Fibroblast of villous mesenchyme (primary cell): ENCODE measurements around the gene DSTYK. TPM values are rescaled to one million over a fixed set of nuclear protein-coding genes. Genes with fewer than 3 reads are reported as not detected.

Source experiments
- DNase-seq: peaks from one replicate; pipeline ENCODE4 v3.0.0-alpha.2; 2010; ENCODE audit warnings: low read depth
- H3K4me3 ChIP-seq: 2 replicates; pipeline ENCODE4 v1.5.1; 2011; ENCODE audit warnings: low read depth, mild to moderate bottlenecking, low read length
- total RNA-seq: library from RNA; depleted of rRNA; stranded (reverse); fragments of >200 nt; gene quantifications from 2 replicates; pipeline ENCODE4 v1.2.3, GENCODE V29; 2012
- TF ChIP-seq, protein P1 (sequence below): IDR thresholded peaks from 2 replicates; pipeline ENCODE4 v1.5.1; 2012; ENCODE audit warnings: low read depth, mild to moderate bottlenecking, low read length; ENCODE audit not compliant: insufficient read depth

DSTYK gene
- total RNA-seq, 1 donor: 22.0 TPM

GRCh38 chr1:205240569-205240968, 29.1 kb upstream of the DSTYK start:
- no peak overlapping the region for H3K4me3 ChIP-seq
- DNase-seq: no peak
- TF ChIP-seq, protein P1, sequence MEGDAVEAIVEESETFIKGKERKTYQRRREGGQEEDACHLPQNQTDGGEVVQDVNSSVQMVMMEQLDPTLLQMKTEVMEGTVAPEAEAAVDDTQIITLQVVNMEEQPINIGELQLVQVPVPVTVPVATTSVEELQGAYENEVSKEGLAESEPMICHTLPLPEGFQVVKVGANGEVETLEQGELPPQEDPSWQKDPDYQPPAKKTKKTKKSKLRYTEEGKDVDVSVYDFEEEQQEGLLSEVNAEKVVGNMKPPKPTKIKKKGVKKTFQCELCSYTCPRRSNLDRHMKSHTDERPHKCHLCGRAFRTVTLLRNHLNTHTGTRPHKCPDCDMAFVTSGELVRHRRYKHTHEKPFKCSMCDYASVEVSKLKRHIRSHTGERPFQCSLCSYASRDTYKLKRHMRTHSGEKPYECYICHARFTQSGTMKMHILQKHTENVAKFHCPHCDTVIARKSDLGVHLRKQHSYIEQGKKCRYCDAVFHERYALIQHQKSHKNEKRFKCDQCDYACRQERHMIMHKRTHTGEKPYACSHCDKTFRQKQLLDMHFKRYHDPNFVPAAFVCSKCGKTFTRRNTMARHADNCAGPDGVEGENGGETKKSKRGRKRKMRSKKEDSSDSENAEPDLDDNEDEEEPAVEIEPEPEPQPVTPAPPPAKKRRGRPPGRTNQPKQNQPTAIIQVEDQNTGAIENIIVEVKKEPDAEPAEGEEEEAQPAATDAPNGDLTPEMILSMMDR: no peak

DNA sequence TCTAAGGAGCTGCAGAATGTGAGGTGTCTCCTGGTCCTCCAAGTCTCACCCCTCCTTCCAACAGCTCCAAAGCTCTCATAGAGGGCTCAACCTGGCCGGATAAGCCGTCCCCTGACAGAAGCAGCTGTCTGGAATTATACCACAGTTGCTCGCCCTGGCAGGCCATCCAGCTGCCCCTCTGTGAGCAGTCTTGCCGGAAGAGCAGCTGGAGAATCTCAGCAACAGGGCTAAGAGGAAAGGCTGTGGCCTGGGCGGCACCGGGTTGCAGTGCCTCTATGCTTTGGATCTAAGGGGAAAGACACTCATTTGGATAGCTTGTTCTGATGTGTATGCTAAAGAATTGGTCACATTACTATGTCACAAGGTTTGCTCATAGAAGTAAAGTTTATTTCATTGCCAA, 28.6 kb upstream of the DSTYK start:
- DNase-seq: peak; percentile 56
- H3K4me3 ChIP-seq: no peak overlapping the region
- TF ChIP-seq, protein P1: no peak

DNA sequence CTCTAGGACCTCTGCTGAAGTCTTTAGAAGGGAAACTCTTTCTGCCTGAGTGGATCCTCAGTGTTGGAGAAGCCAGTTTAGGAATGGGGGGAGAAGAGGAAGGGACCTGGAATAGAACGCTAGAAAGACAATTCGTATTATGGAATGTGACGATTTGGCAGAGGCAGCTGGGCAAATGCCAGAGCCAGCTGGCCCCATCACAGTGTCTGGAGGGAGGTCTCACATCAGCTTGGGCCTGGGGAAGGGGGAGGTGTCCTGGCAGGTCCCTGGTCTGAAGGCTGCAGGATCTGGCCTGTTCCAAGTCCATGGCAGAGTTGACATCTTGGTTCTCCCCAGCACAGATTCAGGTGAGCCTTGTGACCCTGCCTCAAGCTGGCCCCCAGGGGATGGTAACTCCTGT, 27.6 kb upstream of the DSTYK start:
- TF ChIP-seq, protein P1: no peak
- no peak overlapping the region for H3K4me3 ChIP-seq
- no peak for DNase-seq

GRCh38 chr1:205237526-205238484, 26.3 kb upstream of the DSTYK start:
- TF ChIP-seq, protein P1: no peak
- no peak overlapping the region for H3K4me3 ChIP-seq
- peak; percentile 21 for DNase-seq

DNA sequence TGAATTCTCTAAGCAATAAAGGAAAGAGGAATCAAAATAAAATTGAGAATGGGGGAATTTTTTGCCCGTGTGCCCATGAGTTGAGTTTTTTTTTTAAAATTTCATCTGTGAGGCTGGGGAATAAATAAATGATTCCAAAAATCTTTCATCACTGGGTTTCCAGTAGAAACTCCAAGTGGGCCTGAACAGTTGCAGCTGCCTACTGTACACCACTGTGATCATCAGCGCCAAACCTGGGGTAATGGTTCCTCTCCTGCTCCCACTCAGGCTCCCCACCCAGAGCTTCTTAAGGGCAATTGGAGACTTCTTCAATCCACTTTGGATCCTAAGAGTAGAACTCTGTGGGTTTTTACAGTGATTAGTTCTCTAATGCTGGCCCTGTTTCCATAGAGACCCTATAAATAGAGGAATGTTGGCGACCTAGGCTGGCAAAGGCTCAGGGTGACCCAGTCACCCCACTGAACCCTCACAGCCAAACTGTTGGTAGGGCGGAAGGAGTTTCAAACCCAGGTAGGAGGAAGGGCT, 25.5 kb upstream of the DSTYK start:
- H3K4me3 ChIP-seq: no peak overlapping the region
- TF ChIP-seq, protein P1: no peak
- DNase-seq: no peak

- TF ChIP-seq, protein P1: no peak
Measured at GRCh38 chr1:205236526-205236925, 25.0 kb upstream of the DSTYK start.

More at GRCh38 chr1:205236526-205236925, 25.0 kb upstream of the DSTYK start:
- H3K4me3 ChIP-seq: no peak overlapping the region
- DNase-seq: no peak
